ENCODE measurements around the gene CHRM1.
A peak's percentile ranks its signal among the peaks of the same experiment; 100 is the strongest.

The CHRM1 gene

GRCh38 chr11:62881579-62882430 lies 39.4 kb downstream of the CHRM1 start:
- DNase-seq (ENCODE audit: low read depth) = peak; percentile 98
- peak overlapping the region; percentile 100 for H3K4me3 ChIP-seq (ENCODE audit: low read length)
- TF ChIP-seq, protein P1, sequence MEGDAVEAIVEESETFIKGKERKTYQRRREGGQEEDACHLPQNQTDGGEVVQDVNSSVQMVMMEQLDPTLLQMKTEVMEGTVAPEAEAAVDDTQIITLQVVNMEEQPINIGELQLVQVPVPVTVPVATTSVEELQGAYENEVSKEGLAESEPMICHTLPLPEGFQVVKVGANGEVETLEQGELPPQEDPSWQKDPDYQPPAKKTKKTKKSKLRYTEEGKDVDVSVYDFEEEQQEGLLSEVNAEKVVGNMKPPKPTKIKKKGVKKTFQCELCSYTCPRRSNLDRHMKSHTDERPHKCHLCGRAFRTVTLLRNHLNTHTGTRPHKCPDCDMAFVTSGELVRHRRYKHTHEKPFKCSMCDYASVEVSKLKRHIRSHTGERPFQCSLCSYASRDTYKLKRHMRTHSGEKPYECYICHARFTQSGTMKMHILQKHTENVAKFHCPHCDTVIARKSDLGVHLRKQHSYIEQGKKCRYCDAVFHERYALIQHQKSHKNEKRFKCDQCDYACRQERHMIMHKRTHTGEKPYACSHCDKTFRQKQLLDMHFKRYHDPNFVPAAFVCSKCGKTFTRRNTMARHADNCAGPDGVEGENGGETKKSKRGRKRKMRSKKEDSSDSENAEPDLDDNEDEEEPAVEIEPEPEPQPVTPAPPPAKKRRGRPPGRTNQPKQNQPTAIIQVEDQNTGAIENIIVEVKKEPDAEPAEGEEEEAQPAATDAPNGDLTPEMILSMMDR (conservative IDR thresholded peaks at IDR 0.05; ENCODE audit: low read length) = no peak

DNA sequence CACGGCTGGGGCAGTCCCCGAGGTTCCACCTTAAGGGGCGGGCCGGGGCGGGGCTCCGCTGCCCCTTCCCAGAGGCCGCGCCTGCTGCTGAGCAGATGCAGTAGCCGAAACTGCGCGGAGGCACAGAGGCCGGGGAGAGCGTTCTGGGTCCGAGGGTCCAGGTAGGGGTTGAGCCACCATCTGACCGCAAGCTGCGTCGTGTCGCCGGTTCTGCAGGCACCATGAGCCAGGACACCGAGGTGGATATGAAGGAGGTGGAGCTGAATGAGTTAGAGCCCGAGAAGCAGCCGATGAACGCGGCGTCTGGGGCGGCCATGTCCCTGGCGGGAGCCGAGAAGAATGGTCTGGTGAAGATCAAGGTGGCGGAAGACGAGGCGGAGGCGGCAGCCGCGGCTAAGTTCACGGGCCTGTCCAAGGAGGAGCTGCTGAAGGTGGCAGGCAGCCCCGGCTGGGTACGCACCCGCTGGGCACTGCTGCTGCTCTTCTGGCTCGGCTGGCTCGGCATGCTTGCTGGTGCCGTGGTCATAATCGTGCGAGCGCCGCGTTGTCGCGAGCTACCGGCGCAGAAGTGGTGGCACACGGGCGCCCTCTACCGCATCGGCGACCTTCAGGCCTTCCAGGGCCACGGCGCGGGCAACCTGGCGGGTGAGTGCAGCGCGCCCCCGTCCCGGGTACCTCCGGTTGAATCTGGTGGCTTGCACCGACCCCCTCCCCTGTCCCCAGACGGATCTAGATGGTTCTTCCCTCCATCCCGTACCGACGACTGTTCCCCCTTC lies 40.2 kb downstream of the CHRM1 start, which contains the start of gene SLC3A2:
Gene SLC3A2, plus strand, starts transcription at position 94 of the 776 bp plus-strand sequence. Its CDS starts 128 bp downstream, at position 222.
- peak; percentile 88 for DNase-seq (ENCODE audit: low read depth)
- H3K4me3 ChIP-seq (ENCODE audit: low read length) = peak within 1 kb of the TSS; percentile 100
- TF ChIP-seq, protein P1 (conservative IDR thresholded peaks at IDR 0.05; ENCODE audit: low read length) = peak; percentile 61

GRCh38 chr11:62880231-62880802 lies 40.8 kb downstream of the CHRM1 start:
- DNase-seq (ENCODE audit: low read depth) = peak; percentile 89
- TF ChIP-seq, protein P1 (conservative IDR thresholded peaks at IDR 0.05; ENCODE audit: low read length) = no peak
- H3K4me3 ChIP-seq (ENCODE audit: low read length) = peak overlapping the region; percentile 100

DNA sequence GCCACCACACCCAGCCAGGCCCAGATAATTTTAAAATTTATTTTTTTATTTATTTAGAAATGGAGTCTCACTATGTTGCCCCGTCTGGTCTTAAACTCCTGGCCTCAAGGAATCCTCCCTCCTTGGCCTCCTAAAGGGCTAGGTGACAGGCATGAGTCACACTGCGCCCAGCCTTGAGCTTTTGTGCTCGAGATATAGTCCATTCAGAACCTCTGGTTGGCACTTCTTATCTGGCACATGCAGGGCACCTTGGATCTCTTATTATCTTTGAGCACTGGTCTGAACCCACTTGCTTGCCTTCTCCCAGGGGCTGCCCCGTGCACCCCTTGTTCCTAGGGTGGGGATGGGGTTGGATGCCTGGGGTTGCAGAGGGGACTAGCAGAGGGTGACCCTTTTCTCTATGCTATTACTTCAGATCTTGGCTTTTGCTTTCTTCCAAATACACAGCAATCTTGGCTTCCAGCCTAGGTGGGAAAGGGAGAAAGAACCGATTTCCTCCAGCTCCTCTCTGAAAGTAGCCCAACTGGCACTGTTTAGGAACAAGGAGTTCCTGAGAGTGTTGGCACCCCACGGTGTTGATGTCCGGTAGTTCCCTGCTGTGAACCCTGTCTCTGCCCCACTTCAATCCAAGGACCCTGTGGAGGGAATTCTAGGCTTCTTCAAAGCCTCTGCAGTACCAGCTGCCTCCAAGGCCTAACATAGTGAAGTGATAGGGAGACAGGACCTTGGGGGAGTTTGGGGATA lies 41.8 kb downstream of the CHRM1 start:
- TF ChIP-seq, protein P1 (conservative IDR thresholded peaks at IDR 0.05; ENCODE audit: low read length) = no peak
- H3K4me3 ChIP-seq (ENCODE audit: low read length) = peak overlapping the region; percentile 100
- DNase-seq (ENCODE audit: low read depth) = no peak

DNA sequence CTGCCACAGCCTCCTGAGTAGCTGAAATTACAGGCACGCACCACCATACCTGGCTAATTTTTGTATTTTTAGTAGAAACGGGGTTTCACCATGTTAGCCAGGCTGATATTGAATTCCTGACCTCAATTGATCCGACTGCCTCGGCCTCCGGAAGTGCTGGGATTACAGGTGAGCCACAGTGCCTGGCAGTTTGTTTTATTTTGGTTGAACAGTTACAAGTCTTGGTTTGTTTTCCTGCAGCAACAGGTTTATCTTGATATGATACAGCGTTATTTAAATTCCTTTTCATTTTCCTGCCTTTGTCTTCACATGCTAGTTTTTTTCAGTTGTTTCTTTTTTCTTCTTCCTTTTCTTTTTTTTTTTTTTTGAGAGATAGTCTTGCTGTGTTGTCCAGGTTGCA lies 44.5 kb downstream of the CHRM1 start:
- H3K4me3 ChIP-seq (ENCODE audit: low read length) = no peak overlapping the region
- DNase-seq (ENCODE audit: low read depth) = no peak
- TF ChIP-seq, protein P1 (conservative IDR thresholded peaks at IDR 0.05; ENCODE audit: low read length) = no peak

- DNase-seq (ENCODE audit: low read depth) = no peak
- TF ChIP-seq, protein P1 (conservative IDR thresholded peaks at IDR 0.05; ENCODE audit: low read length) = peak; percentile 32
- no peak overlapping the region for H3K4me3 ChIP-seq (ENCODE audit: low read length)
Measured at GRCh38 chr11:62875698-62876478, 45.3 kb downstream of the CHRM1 start.
